Measurements from ENCODE around the gene PLIN1.
A peak's percentile ranks its signal among the peaks of the same experiment; 100 is the strongest.
"Not testable (repeated sequence)": the region's sequence is repeated elsewhere in the genome, so short reads cannot be mapped to it uniquely, and the experiment has no call there.

PLIN1 gene, protein sequence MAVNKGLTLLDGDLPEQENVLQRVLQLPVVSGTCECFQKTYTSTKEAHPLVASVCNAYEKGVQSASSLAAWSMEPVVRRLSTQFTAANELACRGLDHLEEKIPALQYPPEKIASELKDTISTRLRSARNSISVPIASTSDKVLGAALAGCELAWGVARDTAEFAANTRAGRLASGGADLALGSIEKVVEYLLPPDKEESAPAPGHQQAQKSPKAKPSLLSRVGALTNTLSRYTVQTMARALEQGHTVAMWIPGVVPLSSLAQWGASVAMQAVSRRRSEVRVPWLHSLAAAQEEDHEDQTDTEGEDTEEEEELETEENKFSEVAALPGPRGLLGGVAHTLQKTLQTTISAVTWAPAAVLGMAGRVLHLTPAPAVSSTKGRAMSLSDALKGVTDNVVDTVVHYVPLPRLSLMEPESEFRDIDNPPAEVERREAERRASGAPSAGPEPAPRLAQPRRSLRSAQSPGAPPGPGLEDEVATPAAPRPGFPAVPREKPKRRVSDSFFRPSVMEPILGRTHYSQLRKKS

GRCh38 chr15:89679212-89679611, at the start of gene PLIN1:
TSS of gene PLIN1 (minus strand) at chr15:89679367. CDS start at chr15:89677489, 1,878 bp downstream.
- no peak for DNase-seq (ENCODE audit: low read depth)

- DNase-seq (ENCODE audit: low read depth) = no peak
These were observed 49.1 kb upstream of the PLIN1 start for GRCh38 chr15:89728254-89728653.

DNA sequence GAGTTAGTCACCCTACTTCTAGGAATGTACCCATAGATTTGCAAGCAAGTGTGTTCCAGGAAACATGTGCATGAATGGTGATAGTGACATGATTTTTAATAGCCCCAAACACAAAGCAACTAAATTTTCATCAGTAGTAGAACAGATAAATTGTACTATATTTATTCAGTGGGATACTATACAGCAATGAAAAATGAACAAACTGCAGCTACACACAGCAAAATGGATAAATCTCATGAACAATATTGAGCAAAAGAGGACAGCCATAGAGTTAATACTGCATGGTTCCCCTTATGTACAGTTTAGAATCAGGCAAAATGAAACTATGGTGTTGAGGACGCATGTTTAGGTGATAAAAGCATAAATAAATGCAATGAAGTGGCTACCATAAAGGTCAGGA, 45.9 kb upstream of the PLIN1 start:
- DNase-seq (ENCODE audit: low read depth) = no peak

DNA sequence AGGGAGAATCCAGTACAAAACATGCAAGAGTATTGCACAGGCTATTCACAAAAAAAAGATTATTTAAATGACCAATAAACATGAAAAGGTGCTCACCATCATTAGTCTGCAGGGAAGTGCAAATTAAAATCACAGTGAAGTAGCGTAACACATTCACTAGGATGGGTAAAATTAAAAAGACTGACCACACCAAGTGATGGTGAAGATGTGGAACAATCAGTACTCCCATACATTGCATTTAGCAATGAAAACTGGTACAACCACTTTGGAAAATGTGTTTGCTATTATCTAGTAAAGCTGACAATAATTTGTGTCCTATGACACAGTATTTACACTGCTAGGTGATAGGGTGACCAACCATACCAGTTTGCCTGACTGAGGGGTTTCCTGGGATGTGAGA, 45.5 kb upstream of the PLIN1 start:
- no peak for DNase-seq (ENCODE audit: low read depth)

DNA sequence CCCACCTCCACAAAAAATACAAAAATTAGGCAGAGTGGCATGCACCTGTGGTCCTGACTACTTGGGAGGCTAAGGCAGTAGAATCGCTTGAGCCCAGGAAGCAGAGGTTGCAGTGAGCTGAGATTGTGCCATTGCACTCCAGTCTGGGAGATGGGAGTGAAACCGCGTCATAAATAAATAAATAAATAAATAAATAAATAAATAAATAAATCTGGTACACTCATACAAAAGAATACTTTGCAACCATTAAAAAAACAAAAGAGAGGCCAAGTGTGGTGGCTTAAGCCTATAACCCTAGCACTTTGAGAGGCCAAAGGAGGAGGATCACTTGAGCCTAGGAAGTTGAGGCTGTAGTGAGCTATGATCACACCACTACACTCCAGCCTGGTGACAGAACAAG, 43.9 kb upstream of the PLIN1 start:
- no peak for DNase-seq (ENCODE audit: low read depth)

DNA sequence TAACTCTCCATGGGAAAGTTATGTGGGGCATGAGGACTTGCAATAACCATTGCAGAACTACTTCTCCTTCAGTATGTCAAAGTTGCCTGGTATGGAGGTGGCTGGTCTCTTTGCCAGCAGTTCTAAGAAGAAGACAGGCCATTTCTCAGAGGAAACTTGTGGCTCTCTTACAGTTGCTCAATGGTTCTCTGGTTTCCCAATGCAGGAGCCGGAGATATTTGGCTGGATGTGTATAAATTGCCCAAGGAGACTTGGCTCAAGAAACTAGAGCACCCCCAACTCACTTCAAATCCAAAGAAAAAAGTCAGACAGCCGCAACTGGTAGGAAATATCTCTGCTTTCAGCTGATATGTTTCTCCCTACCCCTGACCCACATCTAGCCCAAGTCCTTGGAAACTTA, 35.6 kb upstream of the PLIN1 start:
- DNase-seq (ENCODE audit: low read depth) = no peak

DNA sequence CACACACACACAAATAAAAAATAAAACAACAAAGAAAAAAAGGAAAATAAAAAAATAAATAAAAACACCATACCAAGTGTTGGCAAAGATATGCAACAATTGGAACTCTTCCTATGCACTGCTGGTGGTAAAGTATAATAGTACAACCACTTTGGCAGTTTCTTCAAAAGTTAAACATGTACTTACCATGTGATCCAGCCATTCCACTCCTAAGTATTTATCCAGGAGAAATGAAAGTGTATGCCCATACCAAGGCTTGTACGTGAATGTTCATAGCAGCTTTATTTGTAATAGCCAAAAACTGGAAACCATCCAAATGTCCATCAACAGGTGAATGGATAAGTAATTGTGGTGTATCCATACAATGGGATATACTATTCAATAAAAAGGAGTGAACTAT, 28.4 kb upstream of the PLIN1 start:
- DNase-seq (ENCODE audit: low read depth) = no peak

DNA sequence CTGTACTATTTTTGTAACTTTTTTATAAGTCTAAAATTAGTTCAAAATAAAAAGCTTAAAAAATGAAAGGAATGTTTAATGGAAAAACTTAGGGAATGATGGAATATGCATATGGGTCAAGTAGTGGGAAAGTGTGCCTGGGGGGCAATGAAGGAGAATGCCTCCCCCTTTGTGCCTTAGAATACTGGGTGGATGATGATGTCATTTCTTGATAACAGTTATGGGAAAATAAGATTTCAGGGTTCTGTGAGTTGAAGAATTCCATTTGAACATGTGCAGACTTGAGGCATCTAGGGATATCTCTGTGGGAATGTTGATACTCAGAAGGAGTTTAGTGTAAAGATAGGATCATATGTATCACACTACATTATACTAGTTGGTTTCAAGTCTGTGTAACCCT, 25.2 kb upstream of the PLIN1 start:
- DNase-seq (ENCODE audit: low read depth) = no peak

DNA sequence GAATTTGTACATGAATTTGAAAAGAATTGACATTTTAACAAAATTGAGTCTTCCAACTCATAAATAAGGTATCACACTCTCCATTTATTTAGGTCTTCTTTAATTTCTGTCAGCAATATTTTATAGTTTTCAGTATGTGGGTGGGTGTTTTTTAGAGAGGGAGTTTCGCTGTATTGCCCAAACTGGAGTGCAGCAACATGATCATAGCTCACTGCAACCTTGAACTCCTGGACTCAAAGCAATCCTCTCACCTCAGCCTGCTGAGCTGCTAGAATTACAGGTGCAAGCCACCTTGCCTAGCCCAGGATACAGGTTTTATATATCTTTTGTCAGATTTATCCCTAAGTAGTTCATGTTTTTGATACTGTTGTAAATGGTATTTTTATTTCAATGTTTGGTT, 16.0 kb upstream of the PLIN1 start:
- no peak for DNase-seq (ENCODE audit: low read depth)

- no peak for DNase-seq (ENCODE audit: low read depth)
These were observed 14.5 kb upstream of the PLIN1 start for GRCh38 chr15:89693696-89694095.

DNA sequence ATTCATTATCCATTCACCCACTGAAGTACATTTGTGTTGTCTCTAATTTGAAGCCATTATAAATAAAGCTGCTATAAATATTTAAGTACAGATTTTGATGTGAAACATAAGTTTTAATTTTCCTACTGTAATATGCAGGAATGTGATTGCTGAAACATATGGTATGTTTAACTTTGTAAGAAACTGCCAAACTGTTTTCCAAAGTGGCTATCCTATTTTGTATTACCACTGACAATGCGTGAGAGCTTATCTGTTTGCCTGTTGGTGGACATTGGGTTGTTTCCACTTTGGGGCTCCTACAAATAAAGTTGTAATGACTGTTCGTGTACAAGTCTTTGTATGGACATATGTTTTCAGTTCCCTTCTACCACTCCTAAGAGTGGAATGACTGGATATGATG, 13.9 kb upstream of the PLIN1 start:
- DNase-seq (ENCODE audit: low read depth) = no peak

DNA sequence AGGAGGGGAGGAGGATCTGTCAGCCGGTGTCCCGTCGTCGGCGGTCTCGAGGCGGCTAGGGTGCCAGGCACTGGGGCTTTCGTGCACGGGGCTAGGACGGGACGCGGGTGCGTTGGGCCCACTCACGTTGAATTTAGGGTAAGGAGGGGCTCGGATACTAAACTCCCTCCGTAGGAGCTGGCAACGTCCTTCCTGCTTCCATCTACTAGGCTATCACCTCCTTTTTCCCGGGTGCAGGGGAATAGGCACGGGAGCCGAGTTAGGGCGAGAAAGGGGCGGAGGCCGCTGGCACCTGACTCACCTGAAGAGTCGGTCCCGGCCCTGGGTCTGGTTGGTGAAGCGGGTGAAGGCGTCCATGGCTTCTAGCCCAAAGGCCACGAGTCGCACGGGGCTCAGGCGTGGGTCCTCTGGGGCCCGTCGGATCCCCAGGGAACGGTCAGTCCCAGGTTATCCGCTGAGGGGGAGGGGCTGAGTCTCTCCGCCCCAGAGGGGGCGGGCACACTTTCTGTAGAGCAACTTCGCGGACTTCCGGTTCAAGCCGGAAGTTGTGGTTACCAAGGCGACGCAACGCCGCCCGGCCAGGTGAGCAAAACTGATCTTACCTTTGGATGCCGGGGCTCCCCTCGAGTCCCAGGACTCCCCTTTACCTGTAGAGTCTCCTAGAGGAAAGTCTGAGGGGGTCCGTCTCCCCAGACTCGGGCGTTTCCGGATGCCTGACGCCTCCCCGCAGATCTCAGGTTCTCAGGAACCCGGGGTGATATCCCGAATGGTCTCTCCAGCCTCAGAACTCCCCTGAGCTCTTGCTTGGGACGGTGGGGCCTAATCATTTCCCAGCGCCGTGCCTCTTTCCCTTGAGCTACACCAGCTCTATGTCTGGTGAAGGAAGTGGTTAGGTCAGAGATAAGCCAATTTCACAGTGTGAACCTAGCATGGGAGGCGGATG, 11.4 kb upstream of the PLIN1 start, which contains the start of the genes PEX11A and WDR93:
Gene PEX11A, minus strand, starts transcription at position 479 of the 943 bp plus-strand sequence. Its CDS starts 122 bp downstream, at position 357.
Gene WDR93, plus strand, starts transcription at position 536 of the 943 bp plus-strand sequence. CDS start 10,936 bp downstream, outside the sequence.
- DNase-seq (ENCODE audit: low read depth) = peak; percentile 55

GRCh38 chr15:89689930-89690275, 10.7 kb upstream of the PLIN1 start:
- not testable (repeated sequence) for DNase-seq (ENCODE audit: low read depth)

- DNase-seq (ENCODE audit: low read depth) = no peak
These were observed 7.4 kb upstream of the PLIN1 start for GRCh38 chr15:89686522-89686921.

DNA sequence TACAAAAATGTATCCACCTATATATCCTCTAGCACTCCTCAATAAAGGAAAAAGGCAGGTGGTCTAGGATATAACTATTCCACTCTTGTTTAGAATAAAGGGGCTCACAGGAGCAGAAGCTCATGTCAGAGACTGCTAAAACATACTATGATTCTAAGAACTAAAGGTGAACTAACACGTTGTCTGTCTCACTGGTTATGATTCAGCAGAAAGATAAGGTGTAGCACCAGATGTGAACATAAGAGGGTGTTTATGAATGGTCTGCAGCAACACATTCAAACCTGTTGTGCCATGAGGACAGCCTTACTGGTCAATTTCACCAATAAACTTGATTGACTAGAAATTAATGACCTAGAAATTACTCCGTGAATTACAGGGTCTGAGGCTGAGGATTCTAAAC, 6.8 kb upstream of the PLIN1 start:
- DNase-seq (ENCODE audit: low read depth) = no peak

GRCh38 chr15:89681146-89681545, 2.0 kb upstream of the PLIN1 start:
- DNase-seq (ENCODE audit: low read depth) = no peak

DNA sequence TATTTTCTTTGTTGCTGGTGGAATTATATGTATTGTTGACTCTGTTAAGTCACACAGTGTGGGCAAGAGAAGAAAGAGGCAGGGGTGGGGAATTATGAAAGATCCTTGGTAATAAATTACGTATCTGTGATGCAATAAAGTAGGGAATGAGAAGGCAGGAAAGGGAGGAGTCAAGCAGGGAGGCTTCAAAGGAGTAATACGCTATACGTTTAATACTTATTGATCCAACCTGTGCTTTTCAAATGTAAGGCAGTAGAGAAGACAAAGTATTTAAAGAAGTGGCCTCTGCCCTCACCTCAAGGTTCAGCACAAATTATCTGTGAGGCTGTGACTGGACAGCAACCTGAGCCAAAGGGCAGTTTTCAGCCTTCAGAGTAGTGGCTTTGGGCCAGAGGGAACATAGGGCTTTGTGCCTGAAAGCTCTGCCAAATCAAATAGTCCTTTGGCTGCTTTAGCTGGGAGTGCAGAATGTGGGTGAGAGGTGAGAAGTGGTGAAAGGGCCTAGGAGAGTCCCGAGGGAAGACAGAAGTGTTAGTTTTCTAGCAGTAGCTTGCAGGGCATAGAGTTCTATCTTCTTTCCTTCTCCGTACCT, 1.2 kb upstream of the PLIN1 start:
- DNase-seq (ENCODE audit: low read depth) = no peak

GRCh38 chr15:89677381-89677780, 1.8 kb downstream of the PLIN1 start:
- no peak for DNase-seq (ENCODE audit: low read depth)

GRCh38 chr15:89675606-89676005, 3.6 kb downstream of the PLIN1 start:
- no peak for DNase-seq (ENCODE audit: low read depth)

- no peak for DNase-seq (ENCODE audit: low read depth)
These were observed 4.6 kb downstream of the PLIN1 start for GRCh38 chr15:89674526-89674925.

DNA sequence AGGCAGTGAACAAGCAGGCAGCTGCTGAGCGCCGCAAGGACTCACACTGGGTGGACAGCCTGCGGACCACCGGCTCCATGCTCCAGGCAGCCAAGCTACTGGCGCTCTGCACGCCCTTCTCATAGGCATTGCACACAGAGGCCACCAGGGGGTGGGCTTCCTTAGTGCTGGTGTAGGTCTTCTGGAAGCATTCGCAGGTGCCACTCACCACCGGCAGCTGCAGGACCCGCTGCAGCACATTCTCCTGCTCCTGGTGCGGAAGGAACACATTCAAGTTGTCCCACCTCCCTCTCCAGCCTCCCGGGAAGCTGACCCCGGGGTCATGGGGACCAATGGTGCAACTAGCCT, 6.0 kb downstream of the PLIN1 start:
- no peak for DNase-seq (ENCODE audit: low read depth)

Measured in stimulated activated CD8-positive, alpha-beta memory T cell treated with anti-CD3 and anti-CD28 coated beads, Interleukin-12 subunit alpha, Interleukin-12 subunit beta, amount 100 ng/mL, for 4 hours (primary cell).